Measurements from ENCODE around the gene MYL2. TPM values are rescaled to one million over a fixed set of nuclear protein-coding genes. Genes with fewer than 3 reads are reported as not detected.

MYL2 gene
- total and polyA plus RNA-seq, 2 experiments from 2014 or later, result 2.7 to 65.0 TPM

DNA sequence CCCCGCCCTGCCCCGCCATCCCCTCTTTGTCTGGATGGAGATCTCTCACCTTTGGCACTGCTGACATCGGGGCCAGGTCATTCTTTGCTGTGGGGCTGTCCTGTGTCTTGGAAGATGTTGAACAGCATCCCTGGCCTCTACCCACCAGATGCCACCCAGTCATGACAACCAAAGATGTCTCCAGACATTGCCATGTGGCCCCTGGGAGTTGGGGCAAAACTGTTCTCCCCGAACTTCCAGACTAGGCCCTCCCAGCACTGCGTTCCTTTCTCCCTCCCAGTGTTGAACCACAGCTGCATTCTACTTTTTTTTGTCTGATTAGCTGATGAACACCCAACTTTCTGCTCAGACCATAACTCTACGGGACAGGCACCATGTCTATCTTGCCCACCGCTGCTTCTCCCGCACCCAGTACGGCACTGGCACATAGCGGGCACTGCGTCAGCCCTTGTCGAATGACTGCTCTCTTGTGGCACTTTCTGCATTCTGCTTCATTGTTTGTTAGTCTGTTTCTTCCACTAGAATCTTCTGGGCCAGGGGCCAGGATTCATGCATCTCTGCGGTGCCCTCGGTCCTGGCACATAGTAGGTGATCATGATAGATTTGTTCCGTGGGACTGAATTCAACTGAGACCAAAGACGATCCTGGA, 13.1 kb upstream of the MYL2 start:
- peaks cover 37% of the 10 kb centered on the region for H3K4me1 ChIP-seq (ENCODE audit: low read depth)
- DNase-seq (ENCODE audit: low read depth in 1 of 2, low spot score in 1 of 2), result no peak
- no peak overlapping the region for H3K27ac ChIP-seq
- no peaks in the 10 kb centered on the region for H3K36me3 ChIP-seq
- TF ChIP-seq, protein P1, sequence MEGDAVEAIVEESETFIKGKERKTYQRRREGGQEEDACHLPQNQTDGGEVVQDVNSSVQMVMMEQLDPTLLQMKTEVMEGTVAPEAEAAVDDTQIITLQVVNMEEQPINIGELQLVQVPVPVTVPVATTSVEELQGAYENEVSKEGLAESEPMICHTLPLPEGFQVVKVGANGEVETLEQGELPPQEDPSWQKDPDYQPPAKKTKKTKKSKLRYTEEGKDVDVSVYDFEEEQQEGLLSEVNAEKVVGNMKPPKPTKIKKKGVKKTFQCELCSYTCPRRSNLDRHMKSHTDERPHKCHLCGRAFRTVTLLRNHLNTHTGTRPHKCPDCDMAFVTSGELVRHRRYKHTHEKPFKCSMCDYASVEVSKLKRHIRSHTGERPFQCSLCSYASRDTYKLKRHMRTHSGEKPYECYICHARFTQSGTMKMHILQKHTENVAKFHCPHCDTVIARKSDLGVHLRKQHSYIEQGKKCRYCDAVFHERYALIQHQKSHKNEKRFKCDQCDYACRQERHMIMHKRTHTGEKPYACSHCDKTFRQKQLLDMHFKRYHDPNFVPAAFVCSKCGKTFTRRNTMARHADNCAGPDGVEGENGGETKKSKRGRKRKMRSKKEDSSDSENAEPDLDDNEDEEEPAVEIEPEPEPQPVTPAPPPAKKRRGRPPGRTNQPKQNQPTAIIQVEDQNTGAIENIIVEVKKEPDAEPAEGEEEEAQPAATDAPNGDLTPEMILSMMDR (IDR thresholded peaks at IDR 0.05; ENCODE audit: low read depth, low read length), result no peak
- H3K9me3 ChIP-seq (ENCODE audit: low read depth), result no peaks in the 10 kb centered on the region
- H3K27me3 ChIP-seq, result no peaks in the 10 kb centered on the region
- H3K4me3 ChIP-seq, result no peak overlapping the region

DNA sequence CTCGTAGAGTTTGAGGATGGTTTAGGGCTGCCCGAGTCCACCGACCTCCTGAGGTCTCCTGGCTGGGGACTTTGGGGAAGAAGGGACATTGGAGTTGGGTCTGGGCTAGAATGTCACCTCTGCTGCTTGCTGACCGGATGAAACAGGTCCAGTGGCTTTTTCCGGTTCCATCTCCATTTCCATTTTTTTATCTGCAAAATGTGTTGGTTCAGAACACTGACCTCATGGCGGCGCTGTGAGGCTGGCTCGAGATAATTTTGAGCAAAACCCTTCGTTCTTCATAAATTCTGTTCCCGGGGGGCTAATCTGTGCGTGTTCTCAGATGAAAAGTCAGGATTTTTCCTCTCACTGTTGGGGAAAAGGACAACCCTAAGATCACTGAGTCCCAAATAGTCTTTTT, 11.7 kb upstream of the MYL2 start:
- H3K4me3 ChIP-seq, result no peak overlapping the region
- no peaks in the 10 kb centered on the region for H3K9me3 ChIP-seq (ENCODE audit: low read depth)
- no peaks in the 10 kb centered on the region for H3K36me3 ChIP-seq
- H3K27me3 ChIP-seq, result no peaks in the 10 kb centered on the region
- TF ChIP-seq, protein P1 (IDR thresholded peaks at IDR 0.05; ENCODE audit: low read depth, low read length), result peak; percentile 62
- H3K4me1 ChIP-seq (ENCODE audit: low read depth), result peaks cover 51% of the 10 kb centered on the region
- peak in 1 of 2 donors; percentile 29 for DNase-seq (ENCODE audit: low read depth in 1 of 2, low spot score in 1 of 2)
- peak overlapping the region; percentile 95 for H3K27ac ChIP-seq

DNA sequence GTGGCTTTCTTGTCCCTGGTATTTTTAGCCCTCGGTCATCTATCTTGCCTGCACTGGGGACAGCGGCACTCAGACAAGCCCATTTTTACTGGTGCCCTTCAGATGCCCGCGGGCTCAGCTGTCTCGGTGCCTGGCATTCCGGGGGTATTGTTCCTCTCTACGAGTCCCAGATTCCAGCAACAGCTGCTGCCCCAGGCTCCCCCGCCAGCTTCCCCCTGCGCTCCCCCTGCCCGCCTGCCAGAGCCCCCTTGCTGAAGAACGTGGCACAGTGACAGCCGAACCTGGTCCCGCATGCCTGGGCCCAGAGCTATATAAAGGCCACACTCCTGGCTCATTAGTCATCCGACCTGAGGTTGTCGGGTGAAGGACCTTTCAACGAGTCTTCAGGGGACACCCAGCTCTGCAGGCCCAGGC, 10.9 kb upstream of the MYL2 start:
- no peaks in the 10 kb centered on the region for H3K27me3 ChIP-seq
- H3K4me1 ChIP-seq (ENCODE audit: low read depth), result peaks cover 52% of the 10 kb centered on the region
- H3K36me3 ChIP-seq, result no peaks in the 10 kb centered on the region
- TF ChIP-seq, protein P1 (IDR thresholded peaks at IDR 0.05; ENCODE audit: low read depth, low read length), result no peak
- peak overlapping the region; percentile 95 for H3K27ac ChIP-seq
- peak; percentile 27 to 96 for DNase-seq (ENCODE audit: low read depth in 1 of 2, low spot score in 1 of 2)
- no peak overlapping the region for H3K4me3 ChIP-seq
- H3K9me3 ChIP-seq (ENCODE audit: low read depth), result no peaks in the 10 kb centered on the region

DNA sequence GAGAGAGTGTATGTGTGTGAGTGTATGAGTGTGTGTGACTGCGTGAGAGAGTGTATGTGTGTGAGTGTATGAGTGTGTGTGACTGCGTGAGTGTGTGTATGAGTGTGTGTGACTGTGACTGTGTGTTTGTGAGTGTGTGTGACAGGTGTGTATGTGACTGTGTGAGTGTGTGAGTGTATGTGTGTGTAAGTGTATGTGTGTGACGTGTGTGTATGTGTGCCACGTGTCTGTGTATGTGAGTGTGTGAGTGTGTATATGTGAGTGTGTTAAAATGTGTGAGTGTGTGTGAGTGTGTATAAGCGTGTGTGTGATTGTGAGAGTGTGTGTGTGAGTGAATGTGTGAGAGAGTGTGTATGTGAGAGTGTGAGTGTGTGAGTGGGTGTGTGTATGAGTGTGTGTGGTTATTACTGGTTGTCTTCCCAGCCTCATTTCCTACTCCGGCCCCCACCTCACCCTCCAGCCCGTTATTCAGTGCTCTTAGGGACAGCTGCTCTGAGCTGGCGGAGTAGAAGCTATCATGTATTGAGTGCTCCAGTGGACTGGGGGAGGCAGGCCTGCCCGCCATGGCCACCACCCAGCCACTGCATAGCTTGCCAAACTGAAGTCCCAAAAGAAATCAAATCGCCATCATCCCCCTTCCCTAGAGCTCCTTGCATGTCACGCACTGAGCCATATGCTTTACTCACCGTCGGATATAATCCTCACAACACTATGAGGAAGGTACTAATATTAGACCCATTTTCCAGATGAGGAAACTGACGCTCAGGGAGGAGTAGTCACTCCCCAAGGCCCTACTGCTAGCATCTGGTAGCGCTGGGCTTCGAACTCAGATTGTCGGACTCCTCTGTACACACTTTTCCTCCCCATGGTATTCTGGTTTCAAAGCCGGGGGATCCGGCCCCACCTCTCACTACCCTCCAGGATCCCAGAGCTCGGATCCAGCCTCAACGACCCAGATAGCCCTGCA, 10.3 kb upstream of the MYL2 start:
- no peaks in the 10 kb centered on the region for H3K27me3 ChIP-seq
- peak overlapping the region; percentile 95 for H3K27ac ChIP-seq
- no peak for DNase-seq (ENCODE audit: low read depth in 1 of 2, low spot score in 1 of 2)
- no peak overlapping the region for H3K4me3 ChIP-seq
- no peaks in the 10 kb centered on the region for H3K36me3 ChIP-seq
- H3K4me1 ChIP-seq (ENCODE audit: low read depth), result peaks cover 51% of the 10 kb centered on the region
- TF ChIP-seq, protein P1 (IDR thresholded peaks at IDR 0.05; ENCODE audit: low read depth, low read length), result no peak
- H3K9me3 ChIP-seq (ENCODE audit: low read depth), result no peaks in the 10 kb centered on the region

DNA sequence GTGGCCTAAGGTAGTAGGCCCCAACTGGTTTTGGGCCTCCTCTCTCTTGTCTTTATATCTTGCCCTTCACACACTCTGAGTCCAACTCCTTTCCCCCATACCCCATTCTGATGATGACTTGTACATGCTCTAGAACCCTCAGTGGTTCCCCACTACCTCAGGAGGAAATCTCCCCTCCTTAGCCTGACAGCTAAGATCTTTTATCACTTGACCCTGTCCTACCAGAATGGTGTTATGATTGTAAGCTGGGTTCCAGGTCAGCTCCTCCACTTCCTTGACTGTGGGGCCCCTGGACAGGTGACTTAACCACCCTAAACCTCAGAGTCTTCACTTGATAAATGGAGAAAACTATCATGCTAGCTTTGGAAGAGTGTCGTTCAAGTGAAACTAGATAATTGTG, 9.4 kb upstream of the MYL2 start:
- Histone ChIP-seq H3K27me3 (no peaks in the 10 kb centered on the region), H3K36me3 (no peaks in the 10 kb centered on the region), H3K9me3 (ENCODE audit: low read depth) (no peaks in the 10 kb centered on the region), H3K27ac (peak overlapping the region; percentile 95), H3K4me1 (ENCODE audit: low read depth) (peaks cover 57% of the 10 kb centered on the region), H3K4me3 (no peak overlapping the region)
- no peak for DNase-seq (ENCODE audit: low read depth in 1 of 2, low spot score in 1 of 2)
- TF ChIP-seq, protein P1 (IDR thresholded peaks at IDR 0.05; ENCODE audit: low read depth, low read length), result no peak

Data from cardiac muscle cell (in vitro differentiated cells and primary cell).